Measurements from ENCODE around the gene PRKCB. TPM values are rescaled to one million over a fixed set of nuclear protein-coding genes. Genes with fewer than 3 reads are reported as not detected.

The PRKCB gene
- total and polyA plus RNA-seq, 2 experiments from 2014 or later, result 3.7 to 16.4 TPM

DNA sequence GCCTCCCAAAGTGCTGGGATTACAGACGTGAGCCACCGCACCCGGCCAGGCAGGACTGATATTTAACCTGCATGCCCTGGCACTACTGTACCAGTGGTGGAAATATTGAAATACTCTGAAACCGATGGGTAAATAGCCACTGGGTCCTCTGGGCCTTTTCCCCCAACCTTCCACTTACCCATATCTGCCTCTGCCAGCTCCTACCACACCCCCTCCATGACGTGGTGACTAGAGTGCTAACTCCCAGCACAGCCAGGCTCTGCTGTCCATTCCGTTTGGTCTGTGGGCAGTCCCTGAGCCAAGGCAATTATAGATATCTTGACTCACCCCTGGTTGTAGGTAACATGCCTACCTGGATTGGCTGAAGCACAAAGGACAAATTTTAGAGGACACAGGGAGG lies 187.8 kb downstream of the PRKCB start:
- H3F3A ChIP-seq (replicated peaks; ENCODE audit: low read depth), result no peaks in the 10 kb centered on the region
- no peak overlapping the region for H3K4me3 ChIP-seq
- TF ChIP-seq POLR2AphosphoS5 (IDR thresholded peaks at IDR 0.05; ENCODE audit: low read depth), result no peak
- TF ChIP-seq, protein P1, sequence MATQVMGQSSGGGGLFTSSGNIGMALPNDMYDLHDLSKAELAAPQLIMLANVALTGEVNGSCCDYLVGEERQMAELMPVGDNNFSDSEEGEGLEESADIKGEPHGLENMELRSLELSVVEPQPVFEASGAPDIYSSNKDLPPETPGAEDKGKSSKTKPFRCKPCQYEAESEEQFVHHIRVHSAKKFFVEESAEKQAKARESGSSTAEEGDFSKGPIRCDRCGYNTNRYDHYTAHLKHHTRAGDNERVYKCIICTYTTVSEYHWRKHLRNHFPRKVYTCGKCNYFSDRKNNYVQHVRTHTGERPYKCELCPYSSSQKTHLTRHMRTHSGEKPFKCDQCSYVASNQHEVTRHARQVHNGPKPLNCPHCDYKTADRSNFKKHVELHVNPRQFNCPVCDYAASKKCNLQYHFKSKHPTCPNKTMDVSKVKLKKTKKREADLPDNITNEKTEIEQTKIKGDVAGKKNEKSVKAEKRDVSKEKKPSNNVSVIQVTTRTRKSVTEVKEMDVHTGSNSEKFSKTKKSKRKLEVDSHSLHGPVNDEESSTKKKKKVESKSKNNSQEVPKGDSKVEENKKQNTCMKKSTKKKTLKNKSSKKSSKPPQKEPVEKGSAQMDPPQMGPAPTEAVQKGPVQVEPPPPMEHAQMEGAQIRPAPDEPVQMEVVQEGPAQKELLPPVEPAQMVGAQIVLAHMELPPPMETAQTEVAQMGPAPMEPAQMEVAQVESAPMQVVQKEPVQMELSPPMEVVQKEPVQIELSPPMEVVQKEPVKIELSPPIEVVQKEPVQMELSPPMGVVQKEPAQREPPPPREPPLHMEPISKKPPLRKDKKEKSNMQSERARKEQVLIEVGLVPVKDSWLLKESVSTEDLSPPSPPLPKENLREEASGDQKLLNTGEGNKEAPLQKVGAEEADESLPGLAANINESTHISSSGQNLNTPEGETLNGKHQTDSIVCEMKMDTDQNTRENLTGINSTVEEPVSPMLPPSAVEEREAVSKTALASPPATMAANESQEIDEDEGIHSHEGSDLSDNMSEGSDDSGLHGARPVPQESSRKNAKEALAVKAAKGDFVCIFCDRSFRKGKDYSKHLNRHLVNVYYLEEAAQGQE (IDR thresholded peaks at IDR 0.05; ENCODE audit: unreplicated experiment), result no peak
- no peak for TF ChIP-seq NANOG (IDR thresholded peaks at IDR 0.05; ENCODE audit: borderline replicate concordance)
- no peak for TF ChIP-seq EZH2phosphoT487 (IDR thresholded peaks at IDR 0.05; ENCODE audit: unreplicated experiment)
- TF ChIP-seq, protein P2, sequence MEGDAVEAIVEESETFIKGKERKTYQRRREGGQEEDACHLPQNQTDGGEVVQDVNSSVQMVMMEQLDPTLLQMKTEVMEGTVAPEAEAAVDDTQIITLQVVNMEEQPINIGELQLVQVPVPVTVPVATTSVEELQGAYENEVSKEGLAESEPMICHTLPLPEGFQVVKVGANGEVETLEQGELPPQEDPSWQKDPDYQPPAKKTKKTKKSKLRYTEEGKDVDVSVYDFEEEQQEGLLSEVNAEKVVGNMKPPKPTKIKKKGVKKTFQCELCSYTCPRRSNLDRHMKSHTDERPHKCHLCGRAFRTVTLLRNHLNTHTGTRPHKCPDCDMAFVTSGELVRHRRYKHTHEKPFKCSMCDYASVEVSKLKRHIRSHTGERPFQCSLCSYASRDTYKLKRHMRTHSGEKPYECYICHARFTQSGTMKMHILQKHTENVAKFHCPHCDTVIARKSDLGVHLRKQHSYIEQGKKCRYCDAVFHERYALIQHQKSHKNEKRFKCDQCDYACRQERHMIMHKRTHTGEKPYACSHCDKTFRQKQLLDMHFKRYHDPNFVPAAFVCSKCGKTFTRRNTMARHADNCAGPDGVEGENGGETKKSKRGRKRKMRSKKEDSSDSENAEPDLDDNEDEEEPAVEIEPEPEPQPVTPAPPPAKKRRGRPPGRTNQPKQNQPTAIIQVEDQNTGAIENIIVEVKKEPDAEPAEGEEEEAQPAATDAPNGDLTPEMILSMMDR (conservative IDR thresholded peaks at IDR 0.05; ENCODE audit: low read depth in 2 of 2), result no peak
- H3K4me3 Mint-ChIP-seq, result no peak overlapping the region
- no peak for DNase-seq (ENCODE audit: low spot score)
- H3K36me3 ChIP-seq (ENCODE audit: insufficient read depth), result no peaks in the 10 kb centered on the region
- H3K4me1 Mint-ChIP-seq, result peaks cover 2% of the 10 kb centered on the region; the same call in 1 of the 3 replicates
- no peak overlapping the region for H3K27ac ChIP-seq (ENCODE audit: low read depth)
- H3K27ac Mint-ChIP-seq, result no peak overlapping the region
- H3K4me1 ChIP-seq (ENCODE audit: insufficient read depth), result no peaks in the 10 kb centered on the region
- H3K27me3 Mint-ChIP-seq (ENCODE audit: insufficient read depth, low read depth, poor library complexity), result peaks cover 2% of the 10 kb centered on the region
- H3K9me3 Mint-ChIP-seq, result no peaks in the 10 kb centered on the region
- no peaks in the 10 kb centered on the region for H3K79me2 ChIP-seq (replicated peaks; ENCODE audit: insufficient read depth)
- no peak overlapping the region for H2AFZ ChIP-seq
- H3K4me2 ChIP-seq, result no peak overlapping the region
- H3K9me2 ChIP-seq (ENCODE audit: insufficient read depth), result no peaks in the 10 kb centered on the region
- H3K27me3 ChIP-seq (ENCODE audit: insufficient read depth), result no peaks in the 10 kb centered on the region
- no peaks in the 10 kb centered on the region; the same call in 1 of the 2 replicates for H4K20me1 ChIP-seq (replicated peaks; ENCODE audit: insufficient read depth)
- no peak for ATAC-seq
- H3K36me3 Mint-ChIP-seq (ENCODE audit: low read depth), result no peaks in the 10 kb centered on the region

DNA sequence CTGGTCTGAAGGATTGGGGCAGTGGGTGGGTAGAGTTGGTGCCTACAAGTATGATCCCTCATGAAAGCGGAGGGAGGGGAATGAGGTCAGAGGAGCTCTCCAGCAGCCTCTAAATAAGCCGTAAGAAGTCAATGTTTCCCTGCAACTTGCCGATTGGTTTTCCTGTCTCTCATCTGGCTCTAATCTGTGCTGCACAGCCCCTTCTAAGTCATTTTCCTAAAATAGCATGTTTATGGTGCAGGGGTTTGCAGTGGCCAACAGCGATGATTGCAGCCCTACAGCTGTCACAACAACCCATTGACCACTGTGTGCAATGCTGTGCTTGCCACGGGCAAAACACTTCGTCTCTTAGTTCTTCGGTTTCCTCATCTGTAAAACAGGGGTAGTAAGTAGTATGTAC lies 189.2 kb downstream of the PRKCB start:
- no peak overlapping the region for H3K27ac ChIP-seq (ENCODE audit: low read depth)
- Mint-ChIP-seq H3K36me3 (ENCODE audit: low read depth) (no peaks in the 10 kb centered on the region), H3K9me3 (no peaks in the 10 kb centered on the region), H3K27me3 (ENCODE audit: insufficient read depth, low read depth, poor library complexity) (peaks cover 2% of the 10 kb centered on the region), H3K4me1 (peaks cover 2% of the 10 kb centered on the region; the same call in 1 of the 3 replicates), H3K27ac (no peak overlapping the region), H3K4me3 (no peak overlapping the region)
- no peaks in the 10 kb centered on the region; the same call in 1 of the 2 replicates for H4K20me1 ChIP-seq (replicated peaks; ENCODE audit: insufficient read depth)
- no peaks in the 10 kb centered on the region for H3K4me1 ChIP-seq (ENCODE audit: insufficient read depth)
- H3K9me2 ChIP-seq (ENCODE audit: insufficient read depth), result no peaks in the 10 kb centered on the region
- no peaks in the 10 kb centered on the region for H3K27me3 ChIP-seq (ENCODE audit: insufficient read depth)
- ATAC-seq (no peak), DNase-seq (ENCODE audit: low spot score) (no peak)
- H3K79me2 ChIP-seq (replicated peaks; ENCODE audit: insufficient read depth), result no peaks in the 10 kb centered on the region
- no peaks in the 10 kb centered on the region for H3K36me3 ChIP-seq (ENCODE audit: insufficient read depth)
- H3K4me2 ChIP-seq, result no peak overlapping the region
- no peaks in the 10 kb centered on the region for H3F3A ChIP-seq (replicated peaks; ENCODE audit: low read depth)
- no peak overlapping the region for H2AFZ ChIP-seq
- no peak overlapping the region for H3K4me3 ChIP-seq
- TF ChIP-seq STAT1 (IDR thresholded peaks at IDR 0.05; ENCODE audit: unreplicated experiment), result no peak
- TF ChIP-seq, protein P2 (conservative IDR thresholded peaks at IDR 0.05; ENCODE audit: low read depth in 2 of 2), result no peak
- no peak for TF ChIP-seq NANOG (IDR thresholded peaks at IDR 0.05; ENCODE audit: borderline replicate concordance)
- TF ChIP-seq CREB1 (CRISPR knock-in tag; IDR thresholded peaks at IDR 0.05; ENCODE audit: low read depth), result no peak
- TF ChIP-seq, protein P1 (IDR thresholded peaks at IDR 0.05; ENCODE audit: unreplicated experiment), result no peak
- TF ChIP-seq EZH2 (IDR thresholded peaks at IDR 0.05; ENCODE audit: low read depth, unreplicated experiment), result no peak
- TF ChIP-seq EZH2phosphoT487 (IDR thresholded peaks at IDR 0.05; ENCODE audit: unreplicated experiment), result no peak
- no peak for TF ChIP-seq ZNF114 (CRISPR knock-in tag; IDR thresholded peaks at IDR 0.05)
